ENCODE data around the gene ADGRV1.

ADGRV1 gene

DNA sequence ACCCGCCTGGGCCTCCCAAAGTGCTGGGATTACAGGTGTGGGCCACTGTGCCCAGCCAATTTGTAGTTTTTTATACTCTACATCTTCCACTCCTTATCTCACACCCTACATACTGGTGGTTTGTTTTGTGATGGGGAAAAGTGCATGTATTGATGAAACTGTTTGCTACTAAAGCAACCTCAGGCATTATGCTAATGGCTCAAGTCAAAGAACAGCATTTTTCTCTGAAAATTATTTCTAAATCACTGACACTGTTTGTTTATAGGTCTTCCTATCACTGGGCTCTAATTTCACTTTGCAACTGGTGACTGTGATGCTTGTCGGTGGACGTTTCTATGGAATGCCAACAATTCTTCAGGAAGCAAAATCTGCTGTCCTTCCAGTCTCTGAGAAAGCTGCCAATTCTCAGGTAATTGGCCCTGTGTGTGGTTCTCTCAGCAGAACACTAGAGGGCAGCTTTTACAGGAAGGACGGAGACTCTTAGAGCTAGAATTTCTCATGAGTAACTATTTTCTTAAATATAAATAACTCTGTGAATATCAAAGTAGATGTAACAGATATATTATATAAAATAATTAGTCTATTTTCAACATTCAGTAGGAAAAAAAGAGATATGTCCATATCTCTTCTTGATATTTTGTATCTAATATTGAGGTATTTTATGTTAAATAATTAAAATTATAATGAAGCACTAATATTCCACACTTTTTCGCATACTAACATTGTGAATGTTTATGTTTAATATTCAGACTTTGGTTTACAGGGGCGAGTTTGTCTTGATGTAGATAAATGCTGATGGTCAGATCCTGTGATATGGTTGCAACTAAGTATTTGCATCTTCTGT is 244.1 kb downstream of the ADGRV1 start:
- H3K27ac ChIP-seq (ENCODE audit: extremely low read depth, low read depth, low read length), result no peak overlapping the region
- peaks cover 0 to 2% of the 10 kb centered on the region in 2 experiments; a peak in 1 of 3 replicates for H3K36me3 ChIP-seq (ENCODE audit: control insufficient read depth in 2 of 2, insufficient read depth in 1 of 2, low read length in 2 of 2)
- H3K9me3 ChIP-seq (ENCODE audit: control insufficient read depth, insufficient read depth, low read depth, low read length), result no peaks in the 10 kb centered on the region
- no peak overlapping the region for H3K4me3 ChIP-seq (ENCODE audit: low read depth, low read length)
- TF ChIP-seq ZNF596 (tag by site-specific recombination; IDR thresholded peaks at IDR 0.05), result no peak
- TF ChIP-seq ZNF654 (tag by site-specific recombination; IDR thresholded peaks at IDR 0.05; ENCODE audit: low read depth), result peak; percentile 47
- TF ChIP-seq, protein P1, sequence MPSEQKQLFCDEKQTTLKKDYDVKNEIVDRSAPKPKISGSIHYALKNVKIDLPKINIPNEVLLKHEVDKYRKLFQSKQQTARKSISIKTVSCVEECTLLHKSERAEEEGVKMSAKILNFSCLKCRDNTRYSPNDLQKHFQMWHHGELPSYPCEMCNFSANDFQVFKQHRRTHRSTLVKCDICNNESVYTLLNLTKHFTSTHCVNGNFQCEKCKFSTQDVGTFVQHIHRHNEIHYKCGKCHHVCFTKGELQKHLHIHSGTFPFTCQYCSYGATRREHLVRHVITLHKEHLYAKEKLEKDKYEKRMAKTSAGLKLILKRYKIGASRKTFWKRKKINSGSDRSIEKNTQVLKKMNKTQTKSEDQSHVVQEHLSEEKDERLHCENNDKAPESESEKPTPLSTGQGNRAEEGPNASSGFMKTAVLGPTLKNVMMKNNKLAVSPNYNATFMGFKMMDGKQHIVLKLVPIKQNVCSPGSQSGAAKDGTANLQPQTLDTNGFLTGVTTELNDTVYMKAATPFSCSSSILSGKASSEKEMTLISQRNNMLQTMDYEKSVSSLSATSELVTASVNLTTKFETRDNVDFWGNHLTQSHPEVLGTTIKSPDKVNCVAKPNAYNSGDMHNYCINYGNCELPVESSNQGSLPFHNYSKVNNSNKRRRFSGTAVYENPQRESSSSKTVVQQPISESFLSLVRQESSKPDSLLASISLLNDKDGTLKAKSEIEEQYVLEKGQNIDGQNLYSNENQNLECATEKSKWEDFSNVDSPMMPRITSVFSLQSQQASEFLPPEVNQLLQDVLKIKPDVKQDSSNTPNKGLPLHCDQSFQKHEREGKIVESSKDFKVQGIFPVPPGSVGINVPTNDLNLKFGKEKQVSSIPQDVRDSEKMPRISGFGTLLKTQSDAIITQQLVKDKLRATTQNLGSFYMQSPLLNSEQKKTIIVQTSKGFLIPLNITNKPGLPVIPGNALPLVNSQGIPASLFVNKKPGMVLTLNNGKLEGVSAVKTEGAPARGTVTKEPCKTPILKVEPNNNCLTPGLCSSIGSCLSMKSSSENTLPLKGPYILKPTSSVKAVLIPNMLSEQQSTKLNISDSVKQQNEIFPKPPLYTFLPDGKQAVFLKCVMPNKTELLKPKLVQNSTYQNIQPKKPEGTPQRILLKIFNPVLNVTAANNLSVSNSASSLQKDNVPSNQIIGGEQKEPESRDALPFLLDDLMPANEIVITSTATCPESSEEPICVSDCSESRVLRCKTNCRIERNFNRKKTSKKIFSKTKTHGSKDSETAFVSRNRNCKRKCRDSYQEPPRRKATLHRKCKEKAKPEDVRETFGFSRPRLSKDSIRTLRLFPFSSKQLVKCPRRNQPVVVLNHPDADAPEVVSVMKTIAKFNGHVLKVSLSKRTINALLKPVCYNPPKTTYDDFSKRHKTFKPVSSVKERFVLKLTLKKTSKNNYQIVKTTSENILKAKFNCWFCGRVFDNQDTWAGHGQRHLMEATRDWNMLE (tag by site-specific recombination; conservative IDR thresholded peaks at IDR 0.05; ENCODE audit: low read depth), result no peak
- TF ChIP-seq, protein P2, sequence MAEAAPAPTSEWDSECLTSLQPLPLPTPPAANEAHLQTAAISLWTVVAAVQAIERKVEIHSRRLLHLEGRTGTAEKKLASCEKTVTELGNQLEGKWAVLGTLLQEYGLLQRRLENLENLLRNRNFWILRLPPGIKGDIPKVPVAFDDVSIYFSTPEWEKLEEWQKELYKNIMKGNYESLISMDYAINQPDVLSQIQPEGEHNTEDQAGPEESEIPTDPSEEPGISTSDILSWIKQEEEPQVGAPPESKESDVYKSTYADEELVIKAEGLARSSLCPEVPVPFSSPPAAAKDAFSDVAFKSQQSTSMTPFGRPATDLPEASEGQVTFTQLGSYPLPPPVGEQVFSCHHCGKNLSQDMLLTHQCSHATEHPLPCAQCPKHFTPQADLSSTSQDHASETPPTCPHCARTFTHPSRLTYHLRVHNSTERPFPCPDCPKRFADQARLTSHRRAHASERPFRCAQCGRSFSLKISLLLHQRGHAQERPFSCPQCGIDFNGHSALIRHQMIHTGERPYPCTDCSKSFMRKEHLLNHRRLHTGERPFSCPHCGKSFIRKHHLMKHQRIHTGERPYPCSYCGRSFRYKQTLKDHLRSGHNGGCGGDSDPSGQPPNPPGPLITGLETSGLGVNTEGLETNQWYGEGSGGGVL (tag by site-specific recombination; IDR thresholded peaks at IDR 0.05), result no peak
- ChIA-PET CTCF (interaction anchor here (0.6 to 6.2 kb wide), 16 partner anchors 9 to 620 kb away, joined by 3 to 43 read pairs (median 4); no protein-coding TSS in a partner anchor), POLR2A (no interaction called here)
- H3K4me1 ChIP-seq (ENCODE audit: control insufficient read depth, insufficient read depth, low read length), result no peaks in the 10 kb centered on the region

DNA sequence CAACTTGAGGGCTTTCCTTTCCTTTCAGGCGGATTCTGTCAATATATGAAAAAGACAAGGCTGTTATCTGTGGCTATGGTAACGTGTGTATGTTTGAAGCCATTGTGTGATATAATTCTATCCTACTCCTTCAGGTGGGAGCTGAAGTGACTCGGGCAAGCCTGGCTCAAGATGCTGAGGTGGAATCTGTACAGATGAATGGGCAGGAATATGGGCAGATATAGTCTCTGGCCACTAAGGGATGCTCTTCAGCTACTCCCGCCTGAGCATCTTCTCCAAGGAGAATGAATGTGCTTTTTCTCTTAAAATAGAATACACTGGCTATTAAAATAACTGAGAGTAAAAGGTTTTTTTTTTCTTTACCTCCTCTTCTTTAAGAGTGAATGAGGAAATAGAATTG is 244.8 kb downstream of the ADGRV1 start:
- Histone ChIP-seq H3K27ac (ENCODE audit: extremely low read depth, low read depth, low read length) (no peak overlapping the region), H3K36me3 (ENCODE audit: control insufficient read depth in 2 of 2, insufficient read depth in 1 of 2, low read length in 2 of 2) (peaks cover 0 to 7% of the 10 kb centered on the region in 2 experiments; a peak in 2 of 3 replicates), H3K9me3 (ENCODE audit: control insufficient read depth, insufficient read depth, low read depth, low read length) (no peaks in the 10 kb centered on the region), H3K4me3 (ENCODE audit: low read depth, low read length) (no peak overlapping the region), H3K4me1 (ENCODE audit: control insufficient read depth, insufficient read depth, low read length) (no peaks in the 10 kb centered on the region)
- ChIA-PET CTCF (interaction anchor here (0.5 to 6.2 kb wide), 18 partner anchors 8 to 1862 kb away, joined by 3 to 43 read pairs (median 4); no protein-coding TSS in a partner anchor), POLR2A (no interaction called here)
- TF ChIP-seq ZNF302 (tag by site-specific recombination; IDR thresholded peaks at IDR 0.05; ENCODE audit: low read depth) (no peak), ZNF366 (tag by site-specific recombination; conservative IDR thresholded peaks at IDR 0.05) (no peak), ZNF223 (tag by site-specific recombination; IDR thresholded peaks at IDR 0.05) (no peak), ZNF146 (tag by site-specific recombination; IDR thresholded peaks at IDR 0.05) (no peak), ZNF23 (tag by site-specific recombination; IDR thresholded peaks at IDR 0.05; ENCODE audit: borderline replicate concordance) (no peak), KLF7 (tag by site-specific recombination; IDR thresholded peaks at IDR 0.05; ENCODE audit: borderline replicate concordance) (no peak), ZFP41 (tag by site-specific recombination; IDR thresholded peaks at IDR 0.05; ENCODE audit: borderline replicate concordance) (no peak), ZNF19 (tag by site-specific recombination; IDR thresholded peaks at IDR 0.05; ENCODE audit: low read depth) (no peak), ZNF510 (tag by site-specific recombination; IDR thresholded peaks at IDR 0.05; ENCODE audit: insufficient replicate concordance) (no peak), ZNF433 (tag by site-specific recombination; IDR thresholded peaks at IDR 0.05; ENCODE audit: low read depth) (no peak), ZNF660 (tag by site-specific recombination; IDR thresholded peaks at IDR 0.05) (no peak), ZNF175 (tag by site-specific recombination; IDR thresholded peaks at IDR 0.05) (no peak), ZNF677 (tag by site-specific recombination; IDR thresholded peaks at IDR 0.05) (no peak)
